Neural progenitor cell (in vitro differentiated cells): ENCODE measurements around the gene TENM3. TPM values are rescaled to one million over a fixed set of nuclear protein-coding genes. Genes with fewer than 3 reads are reported as not detected.

Experiments used
- DNase-seq: peaks from one replicate; pipeline ENCODE4 v3.0.0-alpha.2; 2016; ENCODE audit warnings: low spot score
- H2AFZ ChIP-seq: fragments of 200-600 bp; sonication (generic); replicated peaks from 2 replicates; pipeline ENCODE4 v1.6.1; 2016; ENCODE audit warnings: antibody characterized with exemption
- H3F3A ChIP-seq: fragments of 200-600 bp; sonication (generic); 2 replicates; pipeline ENCODE4 v1.6.1; 2016; ENCODE audit warnings: antibody characterized with exemption, low read depth
- H3K27ac ChIP-seq: fragments of 200-600 bp; sonication (generic); 2 replicates; pipeline ENCODE4 v1.5.1; 2016; ENCODE audit warnings: mild to moderate bottlenecking
- H3K27me3 ChIP-seq: fragments of 200-600 bp; sonication (generic); 2 replicates; pipeline ENCODE4 v1.6.1; 2016; ENCODE audit warnings: mild to moderate bottlenecking, moderate library complexity
- H3K36me3 ChIP-seq: fragments of 200-600 bp; sonication (generic); 2 replicates; pipeline ENCODE4 v1.5.1; 2016
- H3K4me1 ChIP-seq: fragments of 200-600 bp; sonication (generic); 2 replicates; pipeline ENCODE4 v1.6.1; 2016; ENCODE audit warnings: mixed run types
- H3K4me2 ChIP-seq: fragments of 200-600 bp; sonication (generic); 2 replicates; pipeline ENCODE4 v1.6.1; 2016
- H3K4me3 ChIP-seq: fragments of 200-600 bp; sonication (generic); 2 replicates; pipeline ENCODE4 v1.5.1; 2016
- H3K79me2 ChIP-seq: fragments of 200-600 bp; sonication (generic); 2 replicates; pipeline ENCODE4 v1.6.1; 2016; ENCODE audit warnings: low read depth
- H3K9ac ChIP-seq: fragments of 200-600 bp; sonication (generic); 2 replicates; pipeline ENCODE4 v1.6.1; 2016
- H3K9me3 ChIP-seq: fragments of 200-600 bp; sonication (generic); 2 replicates; pipeline ENCODE4 v1.5.1; 2016; ENCODE audit warnings: low read depth
- H4K20me1 ChIP-seq: fragments of 200-600 bp; sonication (generic); 2 replicates; pipeline ENCODE4 v1.6.1; 2016; ENCODE audit warnings: low read depth
- H3K27ac Mint-ChIP-seq: 3 replicates; pipeline ENCODE4 v1.8.0; 2021; ENCODE audit warnings: mixed read lengths
- H3K27me3 Mint-ChIP-seq: 2 replicates; pipeline ENCODE4 v1.8.0; 2022; ENCODE audit warnings: low read depth, mild to moderate bottlenecking, inconsistent platforms, moderate library complexity, mixed read lengths; ENCODE audit not compliant: insufficient read depth
- H3K36me3 Mint-ChIP-seq: 3 replicates; pipeline ENCODE4 v1.8.0; 2021; ENCODE audit warnings: mixed read lengths
- H3K4me1 Mint-ChIP-seq: 3 replicates; pipeline ENCODE4 v1.8.0; 2021; ENCODE audit warnings: mixed read lengths
- H3K4me3 Mint-ChIP-seq: 3 replicates; pipeline ENCODE4 v1.8.0; 2021; ENCODE audit warnings: mild to moderate bottlenecking, moderate library complexity, mixed read lengths
- H3K9me3 Mint-ChIP-seq: 3 replicates; pipeline ENCODE4 v1.8.0; 2020; ENCODE audit warnings: mixed read lengths
- CTCF ChIP-seq: fragments of 200-600 bp; sonication (generic); IDR thresholded peaks from 2 replicates; pipeline ENCODE4 v1.5.1; 2017; ENCODE audit warnings: antibody characterized with exemption, mild to moderate bottlenecking
- EZH2 ChIP-seq: fragments of 200-600 bp; sonication (generic); IDR thresholded peaks from 2 replicates; pipeline ENCODE4 v1.6.1; 2017; ENCODE audit warnings: antibody characterized with exemption, mild to moderate bottlenecking, moderate library complexity
- EZH2phosphoT487 ChIP-seq: fragments of 200-600 bp; sonication (generic); IDR thresholded peaks from 2 replicates; pipeline ENCODE4 v1.6.1; 2017; ENCODE audit warnings: antibody characterized with exemption
- total RNA-seq: library from RNA; depleted of rRNA; stranded (reverse); fragments of >200 nt; gene quantifications from 2 replicates; pipeline ENCODE4 v1.2.3, GENCODE V29; 2015; ENCODE audit warnings: low replicate concordance

Gene TENM3
- total RNA-seq, 1 donor from 2014 or later: 78.7 TPM

- Histone ChIP-seq H3F3A (peaks cover 4% of the 10 kb centered on the region), H3K36me3 (peaks cover 7% of the 10 kb centered on the region), H4K20me1 (peaks cover 29% of the 10 kb centered on the region), H3K4me3 (no peak overlapping the region), H3K27me3 (no peaks in the 10 kb centered on the region), H3K4me2 (no peak overlapping the region), H3K79me2 (peaks cover 93% of the 10 kb centered on the region), H2AFZ (no peak overlapping the region), H3K27ac (no peak overlapping the region), H3K9me3 (no peaks in the 10 kb centered on the region), H3K9ac (no peak overlapping the region), H3K4me1 (peaks cover 15% of the 10 kb centered on the region)
- H3K27ac Mint-ChIP-seq: no peak overlapping the region
- peaks cover 5% of the 10 kb centered on the region for H3K9me3 Mint-ChIP-seq
- peaks cover 20% of the 10 kb centered on the region for H3K36me3 Mint-ChIP-seq
- H3K4me1 Mint-ChIP-seq: peaks cover 18% of the 10 kb centered on the region
- no peak for TF ChIP-seq CTCF
- TF ChIP-seq EZH2: no peak
- no peak for TF ChIP-seq EZH2phosphoT487
- no peak for DNase-seq
- no peaks in the 10 kb centered on the region for H3K27me3 Mint-ChIP-seq
- no peak overlapping the region for H3K4me3 Mint-ChIP-seq
Measured at GRCh38 chr4:182491719-182492118, 248.5 kb downstream of the TENM3 start.

GRCh38 chr4:182492423-182492822 is 249.2 kb downstream of the TENM3 start:
- DNase-seq: no peak
- TF ChIP-seq CTCF (no peak), EZH2 (no peak), EZH2phosphoT487 (no peak)
- Histone ChIP-seq H3K4me1 (peaks cover 16% of the 10 kb centered on the region), H3K27ac (no peak overlapping the region), H3F3A (peaks cover 4% of the 10 kb centered on the region), H3K36me3 (peaks cover 7% of the 10 kb centered on the region), H3K9me3 (no peaks in the 10 kb centered on the region), H3K4me3 (no peak overlapping the region), H3K79me2 (peaks cover 98% of the 10 kb centered on the region), H2AFZ (no peak overlapping the region), H3K4me2 (no peak overlapping the region), H3K27me3 (no peaks in the 10 kb centered on the region), H4K20me1 (peaks cover 29% of the 10 kb centered on the region), H3K9ac (no peak overlapping the region)
- H3K9me3 Mint-ChIP-seq: no peaks in the 10 kb centered on the region
- peaks cover 16% of the 10 kb centered on the region for H3K36me3 Mint-ChIP-seq
- no peak overlapping the region for H3K27ac Mint-ChIP-seq
- no peaks in the 10 kb centered on the region for H3K27me3 Mint-ChIP-seq
- H3K4me1 Mint-ChIP-seq: peaks cover 18% of the 10 kb centered on the region
- H3K4me3 Mint-ChIP-seq: no peak overlapping the region

- peaks cover 97% of the 10 kb centered on the region for H3K79me2 ChIP-seq
- peaks cover 18% of the 10 kb centered on the region for H3K4me1 Mint-ChIP-seq
Measured at GRCh38 chr4:182493377-182493776, 250.2 kb downstream of the TENM3 start.

More at GRCh38 chr4:182493377-182493776, 250.2 kb downstream of the TENM3 start:
- H3K27ac Mint-ChIP-seq: no peak overlapping the region
- Histone ChIP-seq H3K4me2 (no peak overlapping the region), H3K9ac (no peak overlapping the region), H2AFZ (no peak overlapping the region), H3F3A (peaks cover 3% of the 10 kb centered on the region), H3K4me1 (peaks cover 8% of the 10 kb centered on the region), H3K9me3 (no peaks in the 10 kb centered on the region), H3K27me3 (no peaks in the 10 kb centered on the region), H3K27ac (no peak overlapping the region), H4K20me1 (peaks cover 29% of the 10 kb centered on the region), H3K4me3 (no peak overlapping the region), H3K36me3 (peaks cover 7% of the 10 kb centered on the region)
- no peaks in the 10 kb centered on the region for H3K9me3 Mint-ChIP-seq
- TF ChIP-seq CTCF: no peak
- no peak for TF ChIP-seq EZH2phosphoT487
- no peak for TF ChIP-seq EZH2
- no peak overlapping the region for H3K4me3 Mint-ChIP-seq
- no peak for DNase-seq
- no peaks in the 10 kb centered on the region for H3K27me3 Mint-ChIP-seq
- peaks cover 9% of the 10 kb centered on the region for H3K36me3 Mint-ChIP-seq
